ENCODE data around the gene PTPRT. TPM values are rescaled to one million over a fixed set of nuclear protein-coding genes. Genes with fewer than 3 reads are reported as not detected.

Gene PTPRT
- not detected in 2 replicates for total RNA-seq (ENCODE audit: low replicate concordance)

GRCh38 chr20:43189554-43190331 lies at the start of gene PTPRT:
TSS of gene PTPRT (minus strand) at chr20:43189906. CDS start at chr20:43189733, 173 bp downstream.

